ENCODE results near the gene AHCYL2.
"Not testable (repeated sequence)": the region's sequence is repeated elsewhere in the genome, so short reads cannot be mapped to it uniquely, and the experiment has no call there.

The AHCYL2 gene

DNA sequence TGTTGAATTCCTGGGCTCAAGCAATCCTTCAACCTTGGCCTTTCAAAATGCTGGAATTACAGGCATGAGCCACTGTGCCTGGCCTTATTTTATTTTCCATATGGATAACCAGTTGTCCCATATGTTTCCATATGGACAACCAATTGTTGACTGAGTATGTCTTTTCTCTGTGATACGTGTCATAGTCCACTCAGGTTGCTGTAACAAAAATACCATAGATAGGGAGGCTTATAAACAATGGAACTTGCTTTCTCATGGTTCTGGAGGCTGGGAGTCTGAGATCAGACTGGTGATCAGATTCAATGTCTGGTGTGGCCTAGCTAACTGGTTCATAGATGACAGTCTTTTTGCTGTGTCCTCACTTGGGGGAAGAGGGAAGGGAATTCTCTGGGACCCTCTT lies 19.4 kb downstream of the AHCYL2 start:
- DNase-seq (ENCODE audit: low spot score) = no peak

DNA sequence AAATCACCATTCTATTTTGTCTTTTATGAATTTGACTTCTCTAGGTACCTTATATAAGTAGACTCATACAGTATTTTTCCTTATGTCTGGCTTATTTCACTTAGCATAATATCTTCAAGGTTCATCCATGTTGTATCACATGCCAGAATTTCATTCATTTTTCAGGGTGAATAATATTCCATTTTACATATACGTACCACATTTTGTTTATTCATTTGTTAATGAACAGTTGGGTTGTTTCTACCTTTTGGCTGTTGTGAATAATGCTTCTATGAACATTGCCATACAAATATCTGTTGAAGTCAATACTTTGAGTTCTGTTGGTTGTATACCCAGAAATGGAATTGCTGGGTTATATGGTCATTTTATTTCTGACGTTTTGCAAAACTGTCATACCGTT lies 20.7 kb downstream of the AHCYL2 start:
- DNase-seq (ENCODE audit: low spot score) = no peak

DNA sequence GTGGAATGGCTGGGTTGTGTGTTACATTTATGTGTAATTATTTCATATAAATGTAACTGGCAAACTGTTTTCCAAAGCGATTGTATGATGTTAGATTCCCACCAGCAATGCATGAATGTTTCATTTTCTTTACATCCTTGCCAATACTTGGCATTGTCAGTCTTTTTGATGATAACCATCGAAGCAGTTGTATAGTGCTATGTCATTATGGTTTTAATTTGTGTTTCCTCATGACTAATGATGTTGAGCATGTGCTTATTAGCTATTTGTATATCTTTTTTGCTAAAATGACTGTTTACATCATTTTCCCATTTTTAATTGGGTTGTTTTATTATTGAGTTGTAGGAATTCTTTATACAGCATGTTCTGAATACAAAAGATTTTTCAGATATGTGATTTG lies 22.3 kb downstream of the AHCYL2 start:
- DNase-seq (ENCODE audit: low spot score) = no peak

GRCh38 chr7:129252128-129252527 lies 27.3 kb downstream of the AHCYL2 start:
- DNase-seq (ENCODE audit: low spot score) = no peak

GRCh38 chr7:129252603-129253002 lies 27.8 kb downstream of the AHCYL2 start:
- DNase-seq (ENCODE audit: low spot score) = not testable (repeated sequence)

GRCh38 chr7:129255800-129256199 lies 31.0 kb downstream of the AHCYL2 start:
- no peak for DNase-seq (ENCODE audit: low spot score)

DNA sequence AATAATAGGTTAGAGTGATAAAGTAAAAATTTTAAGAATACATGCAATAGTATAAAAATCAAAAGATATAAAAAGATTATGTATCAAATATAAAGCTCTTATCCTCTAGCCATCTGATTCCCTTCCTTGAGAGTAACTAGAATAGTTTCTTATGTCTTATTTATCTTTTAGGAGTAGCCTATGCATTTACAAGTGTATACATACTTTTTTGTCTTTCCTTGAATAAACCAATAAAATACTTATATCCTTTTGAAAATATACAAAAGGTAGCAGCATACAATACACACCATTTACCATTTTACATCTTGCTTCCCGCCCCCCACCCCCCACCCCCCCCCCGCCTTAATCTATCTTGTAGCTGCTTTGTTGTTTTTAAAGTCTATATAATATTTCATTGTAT lies 31.4 kb downstream of the AHCYL2 start:
- DNase-seq (ENCODE audit: low spot score) = no peak

GRCh38 chr7:129257168-129257567 lies 32.3 kb downstream of the AHCYL2 start:
- DNase-seq (ENCODE audit: low spot score) = no peak

DNA sequence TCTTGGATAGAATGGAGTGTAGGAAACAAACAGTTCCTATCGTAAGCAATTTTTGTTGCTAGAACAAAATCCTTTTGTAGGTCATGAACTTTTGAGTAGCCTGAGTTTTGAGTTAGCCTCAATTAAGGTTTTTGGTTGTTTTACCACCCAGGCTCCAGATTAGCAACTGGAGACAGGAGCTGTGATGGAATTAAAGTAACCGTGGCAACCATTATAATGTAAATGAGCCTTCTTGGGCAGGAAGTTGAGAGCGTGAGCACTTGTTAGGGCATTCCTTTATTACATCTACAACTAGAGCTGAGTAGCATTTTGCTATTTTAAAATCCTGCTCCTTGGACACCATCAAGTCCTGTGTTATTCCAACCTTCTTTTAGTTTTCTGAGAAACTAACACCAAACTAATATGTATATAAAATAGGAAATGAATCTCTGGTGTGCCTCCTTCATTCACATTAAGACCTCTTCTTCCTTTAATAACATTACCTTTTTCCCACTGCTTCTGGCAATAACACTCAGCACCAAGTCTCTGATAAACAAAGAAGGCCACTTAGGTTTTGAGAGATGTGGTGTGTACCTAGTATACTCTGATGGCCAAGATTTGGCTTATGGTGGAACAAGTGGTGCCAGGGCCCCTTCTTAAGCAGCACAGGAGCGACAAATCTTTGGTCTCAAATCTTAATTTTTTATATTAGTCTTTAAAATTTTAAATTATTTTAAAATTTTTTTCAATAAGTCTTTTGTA lies 34.0 kb downstream of the AHCYL2 start:
- no peak for DNase-seq (ENCODE audit: low spot score)

GRCh38 chr7:129262324-129262723 lies 37.5 kb downstream of the AHCYL2 start:
- DNase-seq (ENCODE audit: low spot score) = no peak

GRCh38 chr7:129263168-129263567 lies 38.3 kb downstream of the AHCYL2 start:
- no peak for DNase-seq (ENCODE audit: low spot score)

DNA sequence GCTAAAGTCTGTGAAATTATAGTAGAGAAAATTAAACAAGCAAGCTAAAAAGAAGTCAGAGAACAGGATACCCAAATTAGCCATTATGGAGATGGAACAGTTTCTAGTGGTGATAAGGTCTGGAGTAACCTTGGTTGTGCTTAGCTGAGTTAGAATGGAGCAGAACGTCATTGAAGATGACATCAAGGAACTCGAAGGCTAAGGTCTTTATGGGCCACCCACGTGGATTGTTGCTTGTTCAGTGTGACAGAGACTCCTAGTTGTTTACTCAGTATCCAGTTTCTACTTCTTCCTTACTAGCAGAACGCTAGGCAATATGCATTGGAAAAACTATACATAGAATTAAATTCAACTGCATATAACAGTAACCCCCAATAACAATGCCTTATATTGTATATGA lies 39.7 kb downstream of the AHCYL2 start:
- DNase-seq (ENCODE audit: low spot score) = no peak

GRCh38 chr7:129265328-129265727 lies 40.5 kb downstream of the AHCYL2 start:
- no peak for DNase-seq (ENCODE audit: low spot score)

DNA sequence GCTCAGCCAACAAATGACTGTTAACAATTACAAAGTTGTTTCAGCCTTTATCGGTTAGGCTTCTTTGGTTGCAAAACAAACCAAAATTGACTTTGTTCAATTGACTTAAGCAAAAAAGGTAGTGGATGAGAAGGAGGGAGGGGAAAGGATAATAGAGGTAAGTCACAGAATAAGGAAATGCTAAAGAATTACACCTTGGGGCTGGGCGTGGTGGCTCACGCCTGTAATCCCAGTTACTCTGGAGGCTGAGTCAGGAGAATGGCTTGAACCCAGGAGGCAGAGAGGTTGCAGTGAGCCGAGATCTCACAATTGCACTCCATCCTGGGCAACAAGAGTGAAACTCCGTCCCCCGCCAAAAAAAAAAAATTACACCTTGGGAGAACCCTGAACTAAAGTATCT lies 41.4 kb downstream of the AHCYL2 start:
- no peak for DNase-seq (ENCODE audit: low spot score)

DNA sequence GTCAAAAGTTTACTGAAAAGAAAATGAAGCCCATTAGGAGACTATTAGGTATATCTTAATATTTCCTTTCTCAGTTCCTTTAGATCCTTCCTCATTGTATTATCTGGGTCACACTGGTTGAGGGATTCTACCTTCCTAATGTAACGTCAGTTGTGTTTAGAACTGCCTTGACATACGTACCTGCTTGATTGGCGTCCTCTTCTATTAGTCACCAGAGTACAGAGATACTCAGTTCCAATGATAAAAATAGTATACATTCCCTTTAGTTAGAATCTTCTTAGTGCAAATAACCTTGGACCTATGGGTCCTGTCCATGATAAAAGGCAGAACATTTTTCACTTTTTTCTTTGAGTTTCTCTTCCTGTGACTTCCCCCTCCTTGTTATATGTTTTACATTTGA lies 45.2 kb downstream of the AHCYL2 start:
- no peak for DNase-seq (ENCODE audit: low spot score)

- DNase-seq (ENCODE audit: low spot score) = peak; percentile 51
These were observed 46.9 kb downstream of the AHCYL2 start for GRCh38 chr7:129271500-129272355.

GRCh38 chr7:129273936-129274335 lies 49.1 kb downstream of the AHCYL2 start:
- DNase-seq (ENCODE audit: low spot score) = no peak

DNA sequence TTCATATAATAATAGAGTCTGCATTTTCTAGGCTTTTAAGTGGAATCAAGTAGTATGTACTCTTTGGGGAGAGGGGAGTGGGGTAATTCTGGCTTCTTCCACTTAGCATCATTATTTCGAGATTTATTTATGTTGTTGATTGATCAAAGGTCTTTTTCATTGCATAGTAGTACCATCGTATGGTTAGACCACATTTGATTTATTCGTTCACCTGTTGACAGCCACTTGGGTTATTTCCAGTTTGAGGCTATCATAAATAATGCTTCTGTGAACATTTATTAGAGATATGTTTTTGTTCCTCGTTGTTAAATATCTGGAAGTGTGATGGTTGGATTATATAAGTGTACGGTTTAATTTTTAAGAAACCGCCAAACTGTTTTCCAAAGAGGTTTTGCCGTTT lies 52.8 kb downstream of the AHCYL2 start:
- no peak for DNase-seq (ENCODE audit: low spot score)

DNA sequence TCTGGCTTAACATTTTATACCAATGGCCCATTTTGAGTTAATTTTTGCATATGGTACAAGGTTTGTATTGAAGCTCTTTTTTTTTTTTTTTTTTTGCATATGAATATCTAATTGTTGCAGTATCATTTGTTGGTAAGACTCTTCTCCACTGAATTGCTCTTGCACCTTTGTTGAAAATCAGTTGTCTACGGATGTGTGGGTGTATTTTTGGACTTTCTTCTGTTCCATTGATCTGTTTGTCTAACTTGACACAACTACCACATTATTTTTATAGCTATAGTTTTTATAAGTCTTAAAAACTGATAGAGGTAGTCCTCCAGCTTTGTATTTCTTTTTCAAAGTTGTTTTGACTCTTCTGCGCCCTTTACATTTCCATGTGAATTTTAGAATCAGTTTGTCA lies 53.9 kb downstream of the AHCYL2 start:
- DNase-seq (ENCODE audit: low spot score) = no peak

DNA sequence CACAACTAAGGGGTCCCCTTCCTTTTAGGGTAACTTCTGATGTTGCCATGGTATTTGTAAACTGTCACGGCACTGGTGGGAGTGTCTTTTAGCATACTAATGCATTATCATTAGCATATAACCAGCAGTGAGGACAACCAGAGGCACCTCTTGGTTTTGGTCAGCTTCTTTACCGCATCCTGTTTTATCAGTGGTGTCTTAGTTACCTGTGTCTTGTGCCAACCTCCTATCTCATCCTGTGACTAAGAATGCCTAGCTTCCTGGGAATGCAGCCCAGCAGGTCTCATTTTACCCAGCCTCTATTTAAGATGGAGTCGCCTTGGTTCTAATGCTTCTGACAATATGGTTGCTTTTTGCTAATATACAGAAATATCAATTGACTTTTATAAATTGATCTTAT lies 54.9 kb downstream of the AHCYL2 start:
- no peak for DNase-seq (ENCODE audit: low spot score)

DNA sequence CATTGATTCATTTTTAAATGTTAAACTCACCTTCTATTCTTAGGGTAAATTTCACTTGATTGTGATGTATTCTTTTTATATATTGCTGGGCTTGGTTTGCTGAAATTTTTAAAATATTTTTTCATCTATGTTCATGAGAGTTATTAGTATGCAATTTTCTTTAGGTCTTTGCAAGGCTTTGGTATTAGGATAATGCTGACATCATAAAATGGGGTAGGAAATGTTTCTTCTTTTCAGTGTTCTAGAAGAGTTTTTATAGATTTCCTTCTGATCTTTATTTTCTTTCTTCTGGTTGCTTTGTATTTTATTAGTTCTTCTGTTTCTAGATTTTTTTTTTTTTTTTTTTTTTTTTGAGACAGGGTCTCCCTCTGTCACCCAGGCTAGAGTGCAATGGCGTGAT lies 56.3 kb downstream of the AHCYL2 start:
- DNase-seq (ENCODE audit: low spot score) = no peak

DNA sequence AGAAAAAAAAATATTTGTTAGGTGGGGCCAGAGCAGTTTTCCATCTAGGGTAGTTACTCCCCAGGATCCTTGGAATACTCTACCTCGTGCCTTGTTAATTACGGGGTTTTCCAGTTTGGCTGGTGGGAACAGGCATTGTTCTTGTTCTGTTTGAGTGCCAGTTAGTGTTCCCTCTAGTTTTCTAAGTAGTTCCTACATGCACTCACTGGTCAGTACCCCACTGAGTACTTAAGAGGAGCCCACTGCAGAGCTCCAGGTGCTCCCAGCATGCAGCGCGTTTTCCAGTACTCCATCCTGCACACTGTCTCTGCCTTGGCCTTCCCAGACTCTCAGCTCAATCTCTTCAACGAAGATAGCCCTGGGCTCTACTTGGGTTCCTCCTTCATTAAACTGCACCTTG lies 58.0 kb downstream of the AHCYL2 start:
- no peak for DNase-seq (ENCODE audit: low spot score)

- no peak for DNase-seq (ENCODE audit: low spot score)
These were observed 59.1 kb downstream of the AHCYL2 start for GRCh38 chr7:129283936-129284335.

GRCh38 chr7:129285111-129285510 lies 60.3 kb downstream of the AHCYL2 start:
- DNase-seq (ENCODE audit: low spot score) = no peak

Data from HuH-7 (cell line).